ENCODE results near the gene STARD7.
"Not testable (repeated sequence)": the region's sequence is repeated elsewhere in the genome, so short reads cannot be mapped to it uniquely, and the experiment has no call there.

STARD7 gene

DNA sequence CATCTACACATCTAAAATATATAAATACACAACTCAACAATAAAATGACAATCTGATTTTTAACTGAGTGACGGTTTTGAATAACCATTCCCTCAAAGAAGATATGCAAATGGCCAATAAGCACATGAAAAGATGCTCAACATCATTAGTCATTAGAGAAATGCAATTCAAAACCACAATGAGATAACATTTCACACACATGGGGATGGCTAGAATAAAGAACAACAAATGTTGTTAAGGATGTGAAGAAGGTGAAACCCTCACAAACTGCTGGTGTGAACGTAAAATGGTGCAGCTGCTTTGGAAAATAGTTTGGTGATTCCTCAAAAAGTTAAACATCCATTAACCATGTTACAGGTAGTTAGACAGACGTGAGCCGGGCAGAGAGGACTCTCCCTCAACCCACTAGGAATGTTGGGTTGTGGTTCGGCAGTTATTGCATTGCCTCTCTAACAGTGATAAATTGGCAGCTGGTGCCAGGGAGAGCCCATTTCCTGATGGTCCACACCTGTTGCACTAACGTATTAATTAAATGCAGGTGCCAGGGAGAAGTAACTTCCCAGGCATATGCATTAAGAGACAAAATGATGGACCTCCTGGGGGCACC is 41.1 kb downstream of the STARD7 start:
- TF ChIP-seq, protein P1, sequence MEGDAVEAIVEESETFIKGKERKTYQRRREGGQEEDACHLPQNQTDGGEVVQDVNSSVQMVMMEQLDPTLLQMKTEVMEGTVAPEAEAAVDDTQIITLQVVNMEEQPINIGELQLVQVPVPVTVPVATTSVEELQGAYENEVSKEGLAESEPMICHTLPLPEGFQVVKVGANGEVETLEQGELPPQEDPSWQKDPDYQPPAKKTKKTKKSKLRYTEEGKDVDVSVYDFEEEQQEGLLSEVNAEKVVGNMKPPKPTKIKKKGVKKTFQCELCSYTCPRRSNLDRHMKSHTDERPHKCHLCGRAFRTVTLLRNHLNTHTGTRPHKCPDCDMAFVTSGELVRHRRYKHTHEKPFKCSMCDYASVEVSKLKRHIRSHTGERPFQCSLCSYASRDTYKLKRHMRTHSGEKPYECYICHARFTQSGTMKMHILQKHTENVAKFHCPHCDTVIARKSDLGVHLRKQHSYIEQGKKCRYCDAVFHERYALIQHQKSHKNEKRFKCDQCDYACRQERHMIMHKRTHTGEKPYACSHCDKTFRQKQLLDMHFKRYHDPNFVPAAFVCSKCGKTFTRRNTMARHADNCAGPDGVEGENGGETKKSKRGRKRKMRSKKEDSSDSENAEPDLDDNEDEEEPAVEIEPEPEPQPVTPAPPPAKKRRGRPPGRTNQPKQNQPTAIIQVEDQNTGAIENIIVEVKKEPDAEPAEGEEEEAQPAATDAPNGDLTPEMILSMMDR (conservative IDR thresholded peaks at IDR 0.05; ENCODE audit: control insufficient read depth, insufficient read depth, low read depth, low read length): no peak
- DNase-seq (ENCODE audit: low read depth): no peak
- no peak overlapping the region for H3K4me3 ChIP-seq (ENCODE audit: control insufficient read depth, low read depth, low read length)

DNA sequence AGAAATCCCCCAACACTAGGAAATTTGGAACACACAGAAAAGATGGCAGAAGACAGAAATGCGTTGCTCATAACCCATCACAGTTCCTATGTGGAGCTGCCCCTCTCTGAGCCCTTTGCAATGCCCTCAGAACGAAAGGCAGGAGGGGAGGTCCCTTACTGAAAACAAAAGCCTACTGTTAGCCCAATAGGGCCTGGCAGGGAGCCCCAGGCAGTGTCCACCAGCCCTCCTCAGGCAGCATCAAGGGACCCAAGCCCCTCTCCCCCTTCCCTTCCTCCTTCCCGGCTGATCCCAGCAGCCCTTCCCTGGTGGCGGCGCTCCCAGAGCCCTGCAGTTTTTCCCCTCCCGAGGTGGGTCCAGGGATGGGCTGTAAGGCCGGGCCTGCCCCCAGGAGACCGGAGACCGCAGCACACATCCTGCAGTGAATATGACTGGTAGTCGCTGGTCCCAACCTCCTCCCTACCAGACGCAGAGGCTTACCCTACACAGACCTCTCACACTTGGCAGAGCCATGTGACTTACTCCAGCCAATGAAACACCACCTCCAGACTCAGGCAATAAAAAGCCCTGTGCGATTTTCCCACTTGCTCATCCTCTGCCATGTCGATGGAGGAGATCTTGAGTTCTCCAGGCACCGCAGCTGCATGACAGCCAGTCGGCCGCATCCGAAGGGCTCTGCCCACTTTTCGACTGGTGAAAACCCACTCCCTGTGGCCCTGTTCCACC is 44.0 kb downstream of the STARD7 start:
- TF ChIP-seq, protein P1 (conservative IDR thresholded peaks at IDR 0.05; ENCODE audit: control insufficient read depth, insufficient read depth, low read depth, low read length): no peak
- no peak overlapping the region for H3K4me3 ChIP-seq (ENCODE audit: control insufficient read depth, low read depth, low read length)
- DNase-seq (ENCODE audit: low read depth): no peak

DNA sequence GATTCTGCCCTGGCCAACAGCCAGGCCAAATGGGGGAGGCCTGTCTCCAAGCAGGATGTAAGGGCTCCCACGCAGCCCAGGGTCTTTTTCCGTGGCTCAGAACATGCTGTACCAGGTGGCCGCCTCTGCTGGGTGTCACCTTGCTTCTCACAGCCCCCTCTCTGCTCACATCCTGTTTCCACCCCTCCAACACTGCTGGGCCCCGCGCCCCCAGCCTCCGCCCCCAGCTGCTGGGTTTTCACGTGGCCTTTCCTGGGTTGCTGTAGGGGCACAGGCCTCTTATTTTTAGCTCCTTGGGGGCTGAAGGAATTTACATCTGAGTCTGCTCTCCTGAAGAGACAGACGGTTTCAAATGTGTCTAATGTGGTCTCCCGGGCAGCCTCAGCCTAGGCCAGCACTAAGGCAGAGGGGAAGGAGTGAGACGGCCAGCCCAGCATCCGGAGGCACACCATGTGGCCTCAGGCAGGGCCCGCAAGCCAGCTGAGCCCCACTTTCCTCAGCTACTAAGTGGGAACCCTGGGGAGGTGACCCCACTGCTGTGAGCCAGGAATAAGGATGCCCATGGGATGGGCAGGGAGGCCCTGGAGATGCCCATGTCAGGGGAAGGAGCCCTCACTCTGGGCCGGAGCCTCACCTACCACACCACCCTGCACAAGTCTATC is 44.7 kb downstream of the STARD7 start:
- no peak for DNase-seq (ENCODE audit: low read depth)
- H3K4me3 ChIP-seq (ENCODE audit: control insufficient read depth, low read depth, low read length): no peak overlapping the region
- TF ChIP-seq, protein P1 (conservative IDR thresholded peaks at IDR 0.05; ENCODE audit: control insufficient read depth, insufficient read depth, low read depth, low read length): no peak

DNA sequence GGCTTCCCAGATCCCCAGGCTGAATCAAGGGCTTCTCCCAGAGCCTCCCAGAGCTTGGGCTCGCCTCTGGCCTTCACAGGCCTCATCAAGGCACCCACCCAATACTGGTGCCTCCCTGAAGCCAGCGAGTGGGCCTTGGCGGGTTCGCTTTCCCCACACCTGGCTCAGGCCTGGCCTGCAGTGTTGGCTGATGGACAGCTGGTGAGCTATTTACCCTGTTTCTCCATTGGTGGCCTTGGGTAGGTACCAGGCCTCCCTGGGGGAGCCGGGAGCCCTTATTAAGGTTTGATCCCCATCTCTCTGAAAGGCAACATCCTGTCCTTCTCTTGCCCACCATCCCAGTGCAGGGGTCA is 45.2 kb downstream of the STARD7 start:
- DNase-seq (ENCODE audit: low read depth): no peak
- TF ChIP-seq, protein P1 (conservative IDR thresholded peaks at IDR 0.05; ENCODE audit: control insufficient read depth, insufficient read depth, low read depth, low read length): no peak
- H3K4me3 ChIP-seq (ENCODE audit: control insufficient read depth, low read depth, low read length): no peak overlapping the region

DNA sequence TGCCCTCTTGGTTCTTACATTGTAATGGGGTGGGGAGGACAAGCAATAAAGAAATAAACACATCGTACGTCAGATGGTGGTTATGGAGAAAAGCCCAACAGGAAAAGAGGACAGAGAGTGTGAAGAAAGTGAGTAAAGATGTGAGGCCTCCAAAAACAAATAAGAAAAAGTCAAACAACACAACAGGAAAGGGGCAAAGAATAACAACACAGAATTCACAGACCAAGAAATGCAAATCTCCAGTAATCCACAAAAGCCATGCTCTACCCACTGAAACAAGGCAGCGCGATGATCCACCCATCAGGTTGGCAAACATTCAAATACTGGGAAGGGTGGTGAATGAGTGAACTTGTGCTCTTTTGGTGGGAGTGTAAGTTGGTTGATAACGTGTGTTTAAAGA is 46.7 kb downstream of the STARD7 start:
- H3K4me3 ChIP-seq (ENCODE audit: control insufficient read depth, low read depth, low read length): no peak overlapping the region
- DNase-seq (ENCODE audit: low read depth): no peak
- TF ChIP-seq, protein P1 (conservative IDR thresholded peaks at IDR 0.05; ENCODE audit: control insufficient read depth, insufficient read depth, low read depth, low read length): no peak

DNA sequence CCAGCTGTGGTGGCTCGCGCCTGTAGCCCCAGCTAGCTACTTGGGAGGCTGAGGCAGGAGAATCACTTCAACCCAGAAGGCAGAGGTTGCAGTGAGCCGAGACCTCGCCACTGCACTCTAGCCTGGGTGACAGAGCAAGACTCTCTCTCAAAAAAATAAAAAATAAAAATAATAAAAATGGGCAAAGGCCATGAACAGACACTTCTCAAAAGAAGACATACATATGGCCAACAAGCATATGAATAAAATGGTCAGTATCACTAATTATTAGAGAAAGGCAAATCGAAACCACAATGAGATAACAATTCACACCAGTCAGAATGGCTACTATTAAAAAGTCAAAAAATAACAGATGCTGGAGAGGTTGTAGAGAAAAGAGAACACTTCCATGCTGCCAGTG is 48.3 kb downstream of the STARD7 start:
- DNase-seq (ENCODE audit: low read depth); H3K4me3 ChIP-seq (ENCODE audit: control insufficient read depth, low read depth, low read length): not testable (repeated sequence)

DNA sequence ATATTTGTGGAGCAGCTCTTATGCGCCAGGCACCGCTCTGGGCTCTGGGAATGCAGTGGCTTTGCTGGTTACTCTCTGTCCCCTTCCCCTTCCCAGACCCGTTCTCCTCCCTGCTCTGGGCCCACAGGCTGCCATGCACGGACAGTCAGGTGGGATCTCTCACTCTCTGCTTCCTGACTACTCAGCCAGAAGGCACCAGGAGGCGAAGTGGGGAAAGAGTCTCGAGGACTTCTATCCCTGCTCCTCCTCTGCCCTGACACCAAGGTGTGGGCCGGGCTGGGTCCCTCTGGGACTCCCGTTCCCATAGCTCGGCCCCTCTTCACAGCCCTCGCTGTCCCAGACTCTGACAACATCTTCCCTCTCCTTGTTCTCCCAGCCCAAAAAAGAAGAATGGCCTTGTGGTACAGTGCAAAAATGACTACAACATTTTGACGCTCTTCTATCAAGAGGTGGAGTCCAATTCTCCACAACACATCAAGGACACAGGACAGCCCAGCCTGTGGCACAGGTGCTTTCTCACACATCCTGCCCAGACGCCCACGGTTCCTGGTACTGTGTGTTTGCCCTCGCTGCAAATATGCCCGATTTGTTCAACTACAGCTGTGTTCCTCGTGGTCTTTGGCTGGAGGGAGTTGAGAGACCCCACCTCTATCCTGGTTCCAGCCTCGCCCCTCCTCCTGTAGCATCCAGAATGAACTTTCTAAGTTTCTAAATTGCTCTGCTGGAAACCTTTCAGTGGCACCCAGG is 49.4 kb downstream of the STARD7 start:
- TF ChIP-seq, protein P1 (conservative IDR thresholded peaks at IDR 0.05; ENCODE audit: control insufficient read depth, insufficient read depth, low read depth, low read length): no peak
- no peak overlapping the region for H3K4me3 ChIP-seq (ENCODE audit: control insufficient read depth, low read depth, low read length)
- no peak for DNase-seq (ENCODE audit: low read depth)
